GM10248 (cell line): ENCODE measurements around the gene PSTPIP1.

Experiments used
- CTCF ChIA-PET: fragments of 300-600 bp; sonication (Branson Sonifier 250); formaldehyde crosslinking; extraction: SDS; loops from one replicate; lab custom pipeline; 2021; ENCODE audit warnings: antibody characterized with exemption; lab: Yijun Ruan, JAX
- POLR2A ChIA-PET: fragments of 350-650 bp; sonication (Branson Sonifier 250); formaldehyde crosslinking; extraction: SDS; loops from one replicate; lab custom pipeline; 2020; ENCODE audit warnings: antibody characterized with exemption; lab: Yijun Ruan, JAX
- DNase-seq: peaks from one replicate; pipeline ENCODE4 v3.0.0; 2012; ENCODE audit errors: extremely low spot score
- CTCF ChIP-seq: IDR thresholded peaks from 2 replicates; pipeline ENCODE4 v1.5.1; 2012; ENCODE audit warnings: mild to moderate bottlenecking, low read depth; ENCODE audit errors: extremely low read depth, missing control alignments, control extremely low read depth

Gene PSTPIP1

GRCh38 chr15:77016321-77016695 is 21.4 kb downstream of the PSTPIP1 start:
- POLR2A ChIA-PET, result no interaction called here
- CTCF ChIA-PET, result interaction anchor here (0.8 to 2.6 kb wide), 6 partner anchors 8 to 527 kb away, joined by 3 to 9 read pairs (median 4); no protein-coding TSS in a partner anchor
- no peak for DNase-seq
- no peak for TF ChIP-seq CTCF

- no peak for TF ChIP-seq CTCF
- ChIA-PET CTCF (interaction anchor here (1.0 to 2.6 kb wide), 4 partner anchors 7 to 526 kb away, joined by 3 to 9 read pairs (median 6); no protein-coding TSS in a partner anchor), POLR2A (no interaction called here)
- DNase-seq, result no peak
Measured at GRCh38 chr15:77017091-77017660, 22.2 kb downstream of the PSTPIP1 start.

- ChIA-PET CTCF (interaction anchor here (1.0 to 2.6 kb wide), 4 partner anchors 12 to 525 kb away, joined by 3 to 9 read pairs (median 6); no protein-coding TSS in a partner anchor), POLR2A (no interaction called here)
- no peak for DNase-seq
- no peak for TF ChIP-seq CTCF
Measured at GRCh38 chr15:77017761-77018720, 23.1 kb downstream of the PSTPIP1 start.

GRCh38 chr15:77018796-77019505 is 24.0 kb downstream of the PSTPIP1 start:
- ChIA-PET POLR2A (no interaction called here), CTCF (interaction anchor here (1.0 to 1.6 kb wide), 5 partner anchors 14 to 524 kb away, joined by 3 to 5 read pairs (median 4); no protein-coding TSS in a partner anchor)
- DNase-seq, result no peak
- no peak for TF ChIP-seq CTCF

GRCh38 chr15:77019521-77020331 is 24.8 kb downstream of the PSTPIP1 start:
- CTCF ChIA-PET, result interaction anchor here (1.0 to 1.6 kb wide), 6 partner anchors 12 to 524 kb away, joined by 3 to 5 read pairs (median 4); no protein-coding TSS in a partner anchor
- no peak for DNase-seq
- POLR2A ChIA-PET, result no interaction called here
- no peak for TF ChIP-seq CTCF
